ENCODE results near the gene PCDHGA7.
"Not testable (repeated sequence)": the region's sequence is repeated elsewhere in the genome, so short reads cannot be mapped to it uniquely, and the experiment has no call there.

PCDHGA7 gene

DNA sequence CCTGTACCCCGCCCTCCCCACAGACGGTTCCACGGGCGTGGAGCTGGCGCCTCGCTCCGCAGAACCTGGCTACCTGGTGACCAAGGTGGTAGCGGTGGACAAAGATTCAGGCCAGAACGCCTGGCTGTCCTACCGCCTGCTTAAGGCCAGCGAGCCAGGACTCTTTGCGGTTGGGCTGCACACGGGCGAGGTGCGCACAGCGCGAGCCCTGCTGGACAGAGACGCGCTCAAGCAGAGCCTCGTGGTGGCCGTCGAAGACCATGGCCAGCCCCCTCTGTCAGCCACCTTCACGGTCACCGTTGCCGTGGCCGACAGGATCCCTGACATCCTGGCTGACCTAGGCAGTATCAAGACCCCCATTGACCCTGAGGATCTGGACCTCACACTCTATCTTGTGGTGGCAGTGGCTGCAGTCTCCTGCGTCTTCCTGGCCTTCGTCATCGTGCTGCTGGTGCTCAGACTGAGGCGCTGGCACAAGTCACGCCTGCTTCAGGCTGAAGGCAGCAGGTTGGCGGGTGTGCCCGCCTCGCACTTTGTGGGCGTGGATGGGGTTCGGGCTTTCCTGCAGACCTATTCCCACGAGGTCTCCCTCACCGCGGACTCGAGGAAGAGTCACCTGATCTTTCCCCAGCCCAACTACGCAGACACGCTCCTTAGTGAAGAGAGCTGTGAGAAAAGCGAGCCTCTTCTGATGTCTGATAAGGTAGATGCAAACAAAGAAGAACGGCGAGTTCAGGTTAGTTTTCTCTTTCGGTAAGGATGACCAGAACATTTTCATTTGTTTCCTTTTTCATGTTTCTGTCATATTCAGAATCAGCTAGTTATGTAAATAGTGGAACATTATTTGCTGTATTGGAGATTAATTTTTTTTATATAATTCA is 16.3 kb upstream of the PCDHGA7 start:
- DNase-seq (ENCODE audit: low spot score), result no peak

DNA sequence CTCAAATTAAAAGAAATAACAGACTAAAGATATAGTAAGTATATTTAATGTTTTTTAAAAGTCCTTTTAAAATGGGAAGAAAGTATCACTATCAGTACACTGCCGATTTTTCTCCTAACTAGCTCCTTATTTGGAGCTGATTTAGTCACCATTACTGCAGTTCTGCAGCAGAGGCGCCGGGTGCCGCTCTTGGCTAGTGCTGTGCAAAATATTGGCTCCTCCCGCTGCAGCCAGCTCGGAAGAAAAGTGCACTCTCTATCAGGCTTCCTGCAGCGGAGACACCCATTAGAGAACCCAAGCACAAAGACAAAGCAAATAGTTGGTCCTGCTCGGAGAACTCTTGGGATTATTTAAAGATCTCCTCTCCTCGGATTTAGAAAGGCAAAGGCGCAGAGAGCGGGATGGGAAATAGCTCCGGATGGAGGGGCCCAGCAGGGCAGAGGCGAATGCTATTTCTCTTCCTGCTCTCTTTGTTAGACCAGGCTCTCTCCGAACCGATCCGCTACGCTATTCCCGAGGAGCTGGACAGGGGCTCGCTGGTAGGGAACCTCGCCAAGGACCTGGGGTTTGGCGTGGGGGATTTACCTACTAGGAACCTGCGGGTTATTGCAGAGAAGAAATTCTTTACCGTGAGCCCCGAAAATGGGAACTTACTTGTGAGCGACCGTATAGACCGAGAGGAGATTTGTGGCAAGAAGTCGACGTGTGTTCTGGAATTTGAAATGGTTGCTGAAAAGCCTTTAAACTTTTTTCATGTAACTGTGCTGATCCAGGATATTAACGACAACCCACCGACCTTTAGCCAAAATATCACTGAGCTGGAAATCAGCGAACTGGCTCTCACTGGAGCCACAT is 12.3 kb upstream of the PCDHGA7 start, which contains the start of gene PCDHGB3:
TSS of gene PCDHGB3 (plus strand) at position 249 of the 855 bp plus-strand sequence. CDS start at position 402, 153 bp downstream.
- DNase-seq (ENCODE audit: low spot score), result peak; percentile 16

DNA sequence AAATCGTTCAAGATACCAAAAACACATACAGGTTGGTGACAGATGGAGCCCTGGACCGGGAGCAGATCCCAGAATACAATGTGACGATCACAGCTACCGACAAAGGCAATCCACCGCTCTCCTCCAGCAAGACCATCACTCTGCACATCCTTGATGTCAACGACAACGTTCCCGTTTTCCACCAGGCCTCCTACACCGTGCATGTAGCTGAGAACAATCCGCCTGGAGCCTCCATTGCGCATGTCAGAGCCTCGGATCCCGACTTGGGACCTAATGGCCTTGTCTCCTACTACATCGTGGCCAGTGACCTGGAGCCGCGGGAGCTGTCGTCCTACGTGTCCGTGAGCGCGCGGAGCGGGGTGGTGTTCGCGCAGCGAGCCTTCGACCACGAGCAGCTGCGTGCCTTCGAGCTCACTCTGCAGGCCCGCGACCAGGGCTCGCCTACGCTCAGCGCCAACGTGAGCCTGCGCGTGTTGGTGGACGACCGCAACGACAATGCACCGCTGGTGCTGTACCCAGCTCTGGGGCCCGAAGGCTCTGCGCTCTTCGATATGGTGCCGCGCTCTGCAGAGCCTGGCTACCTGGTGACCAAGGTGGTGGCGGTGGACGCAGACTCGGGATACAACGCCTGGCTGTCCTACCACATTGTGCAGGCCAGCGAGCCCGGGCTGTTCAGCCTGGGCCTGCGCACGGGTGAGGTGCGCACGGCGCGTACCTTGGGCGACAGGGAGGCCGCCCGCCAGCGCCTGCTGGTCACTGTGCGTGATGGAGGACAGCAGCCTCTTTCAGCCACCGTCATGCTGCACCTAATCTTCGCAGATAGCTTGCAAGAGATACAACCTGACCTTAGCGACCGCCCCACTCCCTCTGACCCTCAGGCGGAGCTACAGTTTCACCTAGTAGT is 10.7 kb upstream of the PCDHGA7 start:
- DNase-seq (ENCODE audit: low spot score), result no peak

DNA sequence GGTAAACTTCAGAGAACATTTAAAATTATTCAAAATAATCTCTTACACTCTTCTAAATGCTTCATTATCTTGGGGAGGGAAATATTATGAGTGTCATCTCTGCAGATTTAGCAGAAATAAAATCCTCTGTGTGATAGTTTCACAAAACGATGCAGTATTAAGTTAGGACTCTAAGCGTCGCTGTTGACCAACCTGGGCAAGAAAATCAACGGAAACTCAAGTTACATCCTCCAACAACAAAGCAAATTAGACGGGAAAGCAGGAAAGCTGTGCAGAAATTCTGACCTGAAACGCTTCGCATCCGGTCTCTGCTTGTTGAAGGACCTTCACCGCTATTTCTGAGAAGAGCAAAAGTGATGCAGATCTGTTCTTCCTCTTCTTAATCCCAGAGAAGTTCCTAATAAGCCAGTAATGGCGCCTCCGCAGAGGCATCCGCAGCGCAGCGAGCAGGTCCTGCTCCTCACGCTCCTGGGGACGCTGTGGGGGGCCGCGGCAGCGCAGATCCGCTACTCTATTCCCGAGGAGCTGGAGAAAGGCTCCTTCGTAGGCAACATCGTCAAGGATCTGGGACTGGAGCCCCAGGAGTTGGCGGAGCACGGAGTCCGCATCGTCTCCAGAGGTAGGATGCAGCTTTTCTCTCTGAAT is 8.7 kb upstream of the PCDHGA7 start, which contains the start of gene PCDHGA6:
TSS of gene PCDHGA6 (plus strand) at position 219 of the 645 bp plus-strand sequence. CDS start at position 412, 193 bp downstream.
- DNase-seq (ENCODE audit: low spot score), result no peak

GRCh38 chr5:141374627-141375026 is 7.9 kb upstream of the PCDHGA7 start:
- no peak for DNase-seq (ENCODE audit: low spot score)

- DNase-seq (ENCODE audit: low spot score), result not testable (repeated sequence)
Measured at GRCh38 chr5:141375444-141376155, 6.9 kb upstream of the PCDHGA7 start.

DNA sequence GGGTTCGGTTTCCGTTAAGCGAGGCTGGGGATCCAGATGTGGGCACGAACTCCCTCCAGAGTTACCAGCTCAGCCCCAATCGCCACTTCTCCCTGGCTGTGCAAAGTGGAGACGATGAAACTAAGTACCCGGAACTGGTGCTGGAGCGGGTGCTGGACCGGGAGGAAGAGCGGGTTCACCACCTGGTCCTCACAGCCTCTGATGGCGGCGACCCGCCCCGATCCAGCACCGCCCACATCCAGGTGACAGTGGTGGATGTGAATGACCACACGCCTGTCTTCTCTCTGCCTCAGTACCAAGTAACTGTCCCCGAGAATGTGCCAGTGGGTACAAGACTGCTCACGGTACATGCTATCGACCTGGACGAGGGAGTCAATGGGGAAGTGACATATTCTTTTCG is 803 bp downstream of the PCDHGA7 start:
- DNase-seq (ENCODE audit: low spot score), result no peak

- DNase-seq (ENCODE audit: low spot score), result no peak
Measured at GRCh38 chr5:141384471-141385267, 2.1 kb downstream of the PCDHGA7 start.

- DNase-seq (ENCODE audit: low spot score), result not testable (repeated sequence)
Measured at GRCh38 chr5:141387557-141388311, 5.2 kb downstream of the PCDHGA7 start, which contains the start of gene PCDHGB4. PCDHGB4 (plus strand) TSS chr5:141387698; CDS start chr5:141387885, 187 bp downstream.

DNA sequence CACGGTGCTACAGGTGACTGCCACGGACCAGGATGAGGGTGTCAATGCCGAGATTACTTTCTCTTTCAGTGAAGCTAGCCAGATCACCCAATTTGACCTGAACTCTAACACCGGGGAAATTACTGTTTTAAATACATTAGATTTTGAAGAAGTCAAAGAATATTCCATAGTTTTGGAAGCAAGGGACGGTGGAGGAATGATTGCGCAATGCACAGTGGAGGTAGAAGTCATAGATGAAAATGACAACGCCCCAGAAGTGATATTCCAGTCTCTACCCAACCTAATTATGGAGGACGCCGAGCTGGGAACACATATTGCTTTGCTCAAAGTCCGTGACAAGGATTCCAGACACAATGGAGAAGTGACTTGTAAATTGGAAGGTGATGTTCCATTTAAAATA is 6.1 kb downstream of the PCDHGA7 start:
- no peak for DNase-seq (ENCODE audit: low spot score)

- no peak for DNase-seq (ENCODE audit: low spot score)
Measured at GRCh38 chr5:141389153-141390042, 6.9 kb downstream of the PCDHGA7 start.

DNA sequence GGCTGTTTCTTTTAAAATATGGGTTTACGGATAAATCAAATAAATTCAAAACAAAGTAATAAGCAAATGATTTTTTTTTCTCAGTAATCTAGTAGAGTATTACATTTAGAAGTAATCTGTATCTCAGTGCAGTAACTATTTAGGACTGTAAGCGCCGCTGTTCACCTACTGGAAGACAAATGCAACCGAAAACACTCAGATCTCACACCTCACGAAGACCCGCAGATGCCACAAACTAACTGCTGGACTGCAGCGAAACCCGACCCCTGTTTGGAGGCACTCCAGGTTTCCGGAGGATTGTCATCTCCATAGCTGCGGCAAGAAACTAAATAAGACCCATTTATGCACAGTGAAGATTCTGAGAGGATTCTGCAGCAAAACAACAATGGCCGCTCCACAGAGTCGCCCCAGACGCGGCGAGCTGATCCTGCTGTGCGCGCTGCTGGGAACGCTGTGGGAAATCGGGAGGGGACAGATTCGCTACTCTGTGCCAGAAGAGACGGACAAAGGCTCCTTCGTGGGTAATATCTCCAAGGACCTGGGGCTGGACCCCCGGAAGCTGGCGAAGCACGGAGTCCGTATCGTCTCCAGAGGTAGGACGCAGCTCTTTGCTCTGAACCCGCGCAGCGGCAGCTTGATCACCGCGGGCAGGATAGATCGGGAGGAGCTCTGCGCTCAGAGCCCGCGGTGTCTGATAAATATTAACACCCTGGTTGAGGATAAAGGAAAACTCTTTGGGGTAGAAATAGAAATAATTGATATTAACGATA is 10.1 kb downstream of the PCDHGA7 start, which contains the start of gene PCDHGA8:
TSS of gene PCDHGA8 (plus strand) at position 205 of the 770 bp plus-strand sequence. CDS start at position 386, 181 bp downstream.
- DNase-seq (ENCODE audit: low spot score), result no peak

- no peak for DNase-seq (ENCODE audit: low spot score)
Measured at GRCh38 chr5:141393267-141393666, 10.7 kb downstream of the PCDHGA7 start.

DNA sequence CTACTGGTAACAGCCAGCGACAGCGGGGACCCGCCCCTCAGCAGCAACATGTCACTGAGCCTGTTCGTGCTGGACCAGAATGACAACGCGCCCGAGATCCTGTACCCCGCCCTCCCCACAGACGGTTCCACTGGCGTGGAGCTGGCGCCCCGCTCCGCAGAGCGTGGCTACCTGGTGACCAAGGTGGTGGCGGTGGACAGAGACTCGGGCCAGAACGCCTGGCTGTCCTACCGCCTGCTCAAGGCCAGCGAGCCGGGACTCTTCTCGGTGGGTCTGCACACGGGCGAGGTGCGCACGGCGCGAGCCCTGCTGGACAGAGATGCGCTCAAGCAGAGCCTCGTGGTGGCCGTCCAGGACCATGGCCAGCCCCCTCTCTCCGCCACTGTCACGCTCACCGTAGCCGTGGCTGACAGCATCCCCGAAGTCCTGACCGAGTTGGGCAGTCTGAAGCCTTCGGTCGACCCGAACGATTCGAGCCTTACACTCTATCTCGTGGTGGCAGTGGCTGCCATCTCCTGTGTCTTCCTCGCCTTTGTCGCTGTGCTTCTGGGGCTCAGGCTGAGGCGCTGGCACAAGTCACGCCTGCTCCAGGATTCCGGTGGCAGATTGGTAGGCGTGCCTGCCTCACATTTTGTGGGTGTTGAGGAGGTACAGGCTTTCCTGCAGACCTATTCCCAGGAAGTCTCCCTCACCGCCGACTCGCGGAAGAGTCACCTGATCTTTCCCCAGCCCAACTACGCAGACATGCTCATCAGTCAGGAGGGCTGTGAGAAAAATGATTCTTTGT is 12.1 kb downstream of the PCDHGA7 start:
- DNase-seq (ENCODE audit: low spot score), result not testable (repeated sequence)

DNA sequence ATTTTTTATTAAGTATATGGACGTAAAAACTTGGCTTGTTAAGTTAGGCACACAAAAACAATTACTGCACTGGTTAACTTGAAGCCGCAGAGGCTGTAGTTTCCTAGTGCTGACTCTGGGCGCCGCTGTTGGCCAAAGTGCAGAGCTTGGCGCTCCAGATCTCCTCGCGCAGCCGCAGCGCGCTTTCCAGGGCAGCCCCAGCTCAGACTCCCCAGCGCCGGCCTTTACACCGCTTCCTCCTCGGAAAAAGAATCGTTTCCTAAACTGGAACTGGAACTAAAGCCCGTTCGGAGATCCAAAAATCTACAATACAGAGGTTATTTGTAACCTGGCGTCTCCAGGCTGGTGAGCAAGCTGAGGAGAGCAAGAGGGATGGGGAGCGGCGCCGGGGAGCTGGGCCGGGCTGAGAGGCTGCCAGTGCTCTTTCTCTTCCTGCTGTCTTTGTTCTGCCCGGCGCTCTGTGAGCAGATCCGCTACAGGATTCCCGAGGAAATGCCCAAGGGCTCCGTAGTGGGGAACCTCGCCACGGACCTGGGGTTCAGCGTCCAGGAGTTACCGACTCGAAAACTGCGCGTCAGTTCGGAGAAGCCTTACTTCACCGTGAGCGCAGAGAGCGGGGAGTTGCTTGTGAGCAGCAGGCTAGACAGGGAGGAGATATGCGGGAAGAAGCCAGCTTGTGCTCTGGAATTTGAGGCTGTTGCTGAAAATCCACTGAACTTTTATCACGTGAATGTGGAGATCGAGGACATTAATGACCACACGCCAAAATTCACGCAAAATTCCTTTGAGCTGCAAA is 15.4 kb downstream of the PCDHGA7 start, which contains the start of gene PCDHGB5:
TSS of gene PCDHGB5 (plus strand) at position 192 of the 796 bp plus-strand sequence. CDS start at position 373, 181 bp downstream.
- DNase-seq (ENCODE audit: low spot score), result not testable (repeated sequence)
